ENCODE results near the gene TMEM163.

- TF ChIP-seq CTCF (IDR thresholded peaks at IDR 0.05), result no peak
- TF ChIP-seq POLR2A (IDR thresholded peaks at IDR 0.05), result no peak
Measured at GRCh38 chr2:134602666-134603065, 116.1 kb downstream of the TMEM163 start.

Measured in body of pancreas (tissue), 4 donors.